SKM-1 treated with dmso at 0.1 percent for 144 hours (cell line): Measurements from ENCODE around the gene PPP1R27.
"Not testable (repeated sequence)": the region's sequence is repeated elsewhere in the genome, so short reads cannot be mapped to it uniquely, and the experiment has no call there.

Source experiments
- DNase-seq: peaks from one replicate; lab custom pipeline; 2025; ENCODE audit not compliant: unreplicated experiment; lab: John Stamatoyannopoulos, UW

The PPP1R27 gene

DNA sequence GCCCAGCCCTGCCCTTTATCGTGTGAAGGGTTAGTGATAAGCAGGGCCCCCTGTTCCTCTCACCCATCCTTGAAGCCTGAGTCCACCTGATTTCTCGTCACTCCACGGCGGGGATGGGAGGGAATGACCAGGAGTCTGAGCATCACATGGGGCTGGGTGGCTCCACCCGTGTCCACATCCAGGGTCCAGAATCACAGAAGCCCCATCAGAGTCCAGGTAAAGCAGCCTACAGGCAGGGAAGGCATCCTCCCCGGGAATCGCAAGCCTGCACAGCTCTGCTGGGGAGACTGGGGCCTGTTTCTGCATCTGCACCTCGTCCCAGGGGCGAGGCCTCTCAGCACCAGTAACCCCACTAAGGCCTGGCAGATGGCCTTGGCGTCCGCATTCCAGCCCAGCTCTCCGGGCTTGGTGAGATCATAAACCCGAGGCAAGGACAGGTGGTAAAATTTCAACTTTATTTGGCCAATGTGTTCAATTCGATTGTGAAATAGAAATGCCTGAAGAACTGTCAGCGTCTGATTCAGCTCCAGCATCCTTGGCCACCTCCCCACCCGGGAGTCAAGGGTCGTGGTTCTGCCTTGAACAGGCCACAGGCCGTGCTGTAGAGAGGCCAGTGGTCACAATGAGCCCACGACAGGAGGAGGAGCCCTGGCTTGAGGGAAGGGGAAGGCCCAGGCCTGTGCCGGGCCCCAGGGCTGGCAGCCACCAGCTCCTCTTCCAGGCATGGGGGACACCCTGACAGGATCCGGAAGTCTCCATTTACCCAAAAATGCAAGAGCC is 8.1 kb upstream of the PPP1R27 start:
- DNase-seq: no peak

DNA sequence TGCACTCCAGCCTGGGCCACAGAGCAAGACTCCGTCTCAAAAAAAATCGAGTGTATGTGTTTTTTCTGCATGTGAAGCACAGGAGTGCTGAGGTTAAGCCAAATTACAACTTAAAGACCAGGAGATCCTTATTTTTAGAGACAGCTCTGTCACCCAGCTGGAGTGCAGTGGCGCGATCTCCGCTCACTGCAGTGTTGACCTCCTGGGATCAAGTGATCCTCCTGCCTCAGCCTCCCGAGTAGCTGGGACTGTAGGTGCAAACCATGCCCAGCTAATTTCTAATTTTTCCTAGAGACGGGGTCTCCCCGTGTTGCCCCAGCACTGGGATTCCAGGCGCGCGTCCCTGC is 7.5 kb upstream of the PPP1R27 start:
- DNase-seq: no peak

DNA sequence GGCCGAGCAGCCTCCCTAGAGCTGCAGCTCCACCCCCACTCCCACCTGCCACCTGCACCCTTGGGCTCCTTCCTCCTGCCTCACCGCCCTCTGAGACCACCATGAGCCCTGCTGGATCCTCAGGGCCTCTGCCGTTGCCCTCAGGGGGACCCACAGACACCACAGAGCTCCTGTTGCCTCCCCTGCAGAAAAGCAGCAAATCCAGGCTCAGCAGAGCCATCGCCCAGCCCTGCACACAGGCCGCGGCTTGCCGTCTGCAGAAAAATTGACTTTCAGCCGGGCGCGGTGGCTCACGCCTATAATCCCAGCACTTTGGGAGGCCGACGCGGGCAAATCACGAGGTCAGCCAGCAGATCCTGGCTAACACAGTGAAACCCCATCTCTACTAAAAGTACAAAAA is 7.0 kb upstream of the PPP1R27 start:
- no peak for DNase-seq

DNA sequence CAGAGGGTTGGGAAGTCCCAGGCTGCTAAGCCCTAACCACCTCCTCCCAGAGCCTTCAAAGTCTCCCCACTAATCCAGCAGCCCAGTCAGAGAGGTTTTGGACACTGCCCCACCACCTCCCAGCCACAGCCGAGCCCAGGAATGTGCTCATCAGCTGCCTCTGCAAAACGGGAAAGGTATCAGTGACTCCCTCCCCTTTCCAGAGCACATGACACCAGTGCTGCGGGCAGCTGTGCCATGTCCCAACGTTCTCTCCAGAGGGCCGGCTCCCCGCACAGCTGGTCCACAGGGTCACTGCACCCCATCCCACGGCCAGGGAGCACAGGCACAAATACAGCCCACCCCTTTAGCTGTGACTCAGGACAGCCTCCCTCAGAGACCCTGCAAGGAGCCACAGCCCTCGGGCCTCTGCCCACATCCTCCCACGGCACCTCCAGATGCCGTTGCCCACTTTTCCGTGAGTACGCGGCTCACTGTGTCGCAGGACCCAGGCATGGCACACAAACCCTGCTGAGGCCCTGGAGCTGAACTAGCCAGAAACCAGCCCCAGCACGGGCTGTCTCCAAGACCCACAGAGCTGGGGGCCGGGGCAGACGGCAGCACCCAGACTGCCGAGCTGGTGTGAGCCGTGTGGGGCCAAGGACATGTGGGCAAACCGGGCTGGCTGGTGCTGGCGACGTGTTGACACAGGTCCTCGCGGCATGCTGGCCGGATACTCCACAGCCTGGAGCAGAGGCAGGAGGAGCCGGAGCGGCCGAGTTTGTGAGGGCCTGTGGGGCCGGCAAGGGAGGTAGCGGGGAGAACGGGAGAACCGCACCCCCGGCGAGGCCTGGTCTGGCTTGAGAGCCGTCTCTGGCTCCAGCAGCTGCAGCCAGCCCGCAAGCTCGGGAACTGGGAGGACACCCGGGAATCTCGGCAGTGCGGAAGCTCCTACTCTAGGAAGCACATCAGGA is 6.3 kb upstream of the PPP1R27 start:
- no peak for DNase-seq

DNA sequence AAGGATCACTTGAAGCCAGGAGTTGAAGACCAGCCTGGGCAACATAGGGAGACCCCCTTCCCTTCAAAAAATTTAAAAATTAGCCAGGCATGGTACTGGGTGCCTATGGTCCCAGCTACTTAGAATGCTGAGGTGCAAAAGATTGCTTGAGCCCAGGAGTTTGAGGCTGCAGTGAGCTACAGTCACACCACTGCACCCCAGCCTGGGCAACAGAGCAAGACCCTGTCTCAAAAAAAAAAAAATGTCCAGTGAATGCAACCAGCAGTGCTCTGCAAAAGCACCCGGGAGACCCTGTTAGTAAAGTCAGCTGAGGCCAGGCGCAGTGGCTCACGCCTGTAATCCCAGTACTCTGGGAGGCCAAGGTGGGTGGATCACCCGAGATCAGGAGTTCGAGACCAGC is 5.2 kb upstream of the PPP1R27 start:
- DNase-seq: not testable (repeated sequence)

DNA sequence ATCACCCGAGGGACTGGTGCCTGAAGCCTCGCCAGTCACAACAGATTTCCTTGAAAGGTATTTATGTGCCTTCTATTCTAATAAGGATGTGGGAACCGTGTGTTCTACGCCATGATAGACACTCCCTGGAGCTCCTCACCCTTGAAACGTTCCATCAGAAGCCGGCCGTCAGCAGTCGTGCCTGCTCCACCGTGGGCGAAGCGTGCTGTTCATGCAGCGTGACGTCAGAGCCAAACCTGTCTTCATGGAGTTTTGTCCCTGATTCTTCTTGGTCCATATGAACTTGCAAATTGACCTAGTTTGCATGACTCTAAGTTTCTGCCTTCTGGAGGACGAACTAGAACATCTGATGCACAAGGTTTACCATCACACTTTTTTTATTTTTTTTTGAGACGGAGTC is 4.5 kb upstream of the PPP1R27 start:
- DNase-seq: no peak

DNA sequence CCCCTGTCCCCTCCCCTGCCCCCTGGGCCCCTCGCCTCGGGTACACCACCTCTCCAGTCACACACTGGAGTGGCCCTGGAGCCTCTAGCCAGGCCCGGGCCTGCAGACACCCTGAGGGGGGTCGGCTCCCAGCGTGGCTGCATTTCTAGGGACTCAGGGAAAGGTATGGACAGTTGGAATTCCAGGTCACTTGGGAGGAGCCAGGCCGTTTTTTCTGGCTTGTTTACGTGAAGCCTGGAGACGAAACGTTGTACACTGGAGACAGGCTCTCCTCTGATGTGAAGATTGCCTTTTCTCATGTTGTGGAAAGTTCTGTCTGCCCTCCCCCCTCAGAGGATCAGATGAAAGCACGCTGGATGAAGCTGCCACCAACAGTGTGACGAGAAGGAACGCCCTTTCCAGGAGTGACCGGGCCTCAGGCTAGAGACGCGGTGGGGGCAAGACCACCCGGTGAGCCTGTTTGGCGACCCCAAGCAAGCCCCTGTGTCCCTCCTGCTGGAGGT is 4.0 kb upstream of the PPP1R27 start:
- DNase-seq: no peak

DNA sequence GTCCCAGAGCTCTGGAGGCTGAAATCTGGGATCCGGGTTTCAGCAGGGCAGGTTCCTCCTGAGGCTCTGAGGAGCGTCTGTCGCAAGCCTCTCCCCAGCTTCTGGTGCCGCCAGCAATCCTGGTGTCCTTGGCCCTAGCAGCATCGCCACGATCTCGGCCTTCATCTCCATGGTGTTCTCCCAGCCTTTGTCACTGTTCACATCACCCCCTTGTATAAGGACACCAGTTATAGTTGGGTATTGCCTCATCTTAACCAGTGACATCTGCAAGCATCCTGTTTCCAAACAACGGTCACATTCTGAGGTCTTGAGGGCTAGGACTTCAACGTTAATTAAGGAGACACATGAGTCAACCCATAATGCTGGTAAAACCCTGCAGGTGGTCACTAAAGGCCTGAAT is 2.8 kb upstream of the PPP1R27 start:
- peak; percentile 98 for DNase-seq

DNA sequence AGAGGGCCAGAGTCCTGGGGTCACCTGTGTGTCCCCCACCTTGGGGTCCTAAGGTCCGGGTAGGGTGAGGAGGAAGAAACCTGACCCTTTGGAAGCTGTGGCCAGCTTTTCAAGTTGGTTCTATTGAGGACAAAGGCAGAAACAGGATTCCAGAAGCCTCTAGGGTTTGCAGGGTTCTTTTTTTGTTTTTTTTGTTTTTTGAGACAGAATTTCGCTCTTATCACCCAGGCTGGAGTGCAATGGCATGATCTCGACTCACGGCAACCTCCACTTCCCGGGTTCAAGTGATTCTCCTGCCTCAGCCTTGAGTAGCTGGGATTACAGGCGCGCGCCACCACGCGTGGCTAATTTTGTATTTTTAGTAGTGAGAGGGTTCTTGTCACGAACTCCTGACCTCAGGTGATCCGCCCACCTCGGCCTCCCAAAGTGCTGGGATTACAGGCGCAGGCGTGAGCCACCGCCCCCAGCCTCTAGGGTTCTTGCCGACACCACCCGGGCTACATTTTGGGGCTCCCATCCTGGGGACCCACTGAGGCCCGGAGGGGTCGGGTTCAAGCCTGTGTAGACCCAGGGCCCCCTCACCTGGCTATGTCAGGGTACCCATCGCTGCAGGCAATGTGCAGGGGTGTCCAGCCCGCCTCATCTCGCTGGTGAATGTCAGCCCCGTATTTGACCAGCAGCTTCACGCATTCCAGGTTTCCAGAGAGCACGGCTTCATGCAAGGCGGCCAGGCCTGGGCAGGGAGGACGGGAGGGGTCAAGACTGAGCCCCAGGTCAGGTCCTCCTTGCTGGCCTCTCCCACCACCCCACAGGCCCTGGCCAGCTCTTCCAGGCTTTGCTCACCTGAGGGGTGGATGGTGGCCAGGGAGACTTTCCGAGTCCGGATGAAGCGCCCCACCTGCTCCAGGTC is 674 bp downstream of the PPP1R27 start:
- no peak for DNase-seq

DNA sequence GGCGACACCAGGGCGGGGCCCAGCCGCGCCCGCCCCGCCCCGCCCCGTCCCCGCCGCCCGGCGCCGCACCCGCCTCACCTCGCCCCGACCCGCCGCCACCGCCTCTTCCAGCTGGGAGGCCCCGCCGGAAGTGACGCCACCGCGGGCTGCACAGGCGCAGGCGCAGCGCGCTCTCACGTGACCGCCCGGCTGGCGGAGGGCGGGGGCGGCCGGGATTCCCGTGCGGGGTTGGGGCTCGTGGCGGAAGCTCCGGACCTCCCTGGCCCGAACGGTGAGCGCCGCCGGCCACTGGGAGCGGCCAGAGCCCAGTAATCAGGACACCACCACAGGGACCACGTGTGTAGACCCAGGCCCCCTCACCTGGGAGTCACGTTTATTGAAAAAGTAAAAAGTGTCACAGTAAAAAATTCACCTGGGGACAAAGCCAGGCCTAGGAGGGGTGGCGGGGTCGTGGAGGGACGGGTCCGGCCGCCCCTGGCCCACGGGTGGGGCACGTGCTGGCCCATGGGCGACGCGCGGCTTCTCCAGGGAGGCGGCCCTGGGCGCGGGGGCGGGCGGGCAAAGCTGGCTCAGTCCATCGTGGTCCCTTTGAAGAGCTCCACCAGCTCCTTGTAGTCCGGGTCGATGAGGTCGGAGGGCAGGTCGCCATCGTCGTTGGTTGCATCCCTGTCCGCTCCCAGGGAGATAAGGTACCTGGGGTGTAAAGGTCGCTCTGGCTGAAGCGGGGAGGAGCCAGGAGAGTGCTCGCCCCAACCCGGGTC is 1.5 kb downstream of the PPP1R27 start, which contains the start of gene MCRIP1:
MCRIP1 (minus strand) TSS at position 132 of the 761 bp plus-strand sequence. CDS start 8,785 bp downstream, outside the sequence.
- DNase-seq: peak; percentile 89

DNA sequence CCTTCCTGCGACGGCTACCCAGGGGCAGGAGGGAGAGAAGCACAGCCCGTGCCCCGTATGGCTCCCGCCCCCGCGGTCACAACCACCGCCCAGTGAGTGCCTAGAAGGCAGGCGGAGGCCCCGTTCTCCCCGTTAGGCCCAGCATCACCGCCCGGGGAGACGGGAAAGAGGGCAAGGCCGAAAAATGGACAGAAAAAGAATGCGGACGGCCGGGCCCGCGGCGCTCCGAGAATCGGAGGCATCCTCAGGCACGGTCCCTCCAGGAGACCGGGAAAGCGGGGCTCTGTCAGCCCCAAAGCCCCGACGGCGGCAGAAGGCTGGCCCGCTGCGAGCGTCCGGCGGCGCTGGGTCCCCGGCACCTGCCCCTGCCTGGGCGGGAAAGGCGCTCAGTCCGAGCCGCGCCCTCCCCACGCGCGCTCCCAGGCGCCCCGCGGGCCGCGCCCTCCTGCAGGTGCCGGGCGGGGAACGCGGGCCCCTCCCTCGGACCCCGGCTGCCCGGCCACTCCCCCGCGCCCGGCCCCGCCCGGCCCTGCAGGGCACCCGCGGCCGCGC is 2.2 kb downstream of the PPP1R27 start:
- no peak for DNase-seq

DNA sequence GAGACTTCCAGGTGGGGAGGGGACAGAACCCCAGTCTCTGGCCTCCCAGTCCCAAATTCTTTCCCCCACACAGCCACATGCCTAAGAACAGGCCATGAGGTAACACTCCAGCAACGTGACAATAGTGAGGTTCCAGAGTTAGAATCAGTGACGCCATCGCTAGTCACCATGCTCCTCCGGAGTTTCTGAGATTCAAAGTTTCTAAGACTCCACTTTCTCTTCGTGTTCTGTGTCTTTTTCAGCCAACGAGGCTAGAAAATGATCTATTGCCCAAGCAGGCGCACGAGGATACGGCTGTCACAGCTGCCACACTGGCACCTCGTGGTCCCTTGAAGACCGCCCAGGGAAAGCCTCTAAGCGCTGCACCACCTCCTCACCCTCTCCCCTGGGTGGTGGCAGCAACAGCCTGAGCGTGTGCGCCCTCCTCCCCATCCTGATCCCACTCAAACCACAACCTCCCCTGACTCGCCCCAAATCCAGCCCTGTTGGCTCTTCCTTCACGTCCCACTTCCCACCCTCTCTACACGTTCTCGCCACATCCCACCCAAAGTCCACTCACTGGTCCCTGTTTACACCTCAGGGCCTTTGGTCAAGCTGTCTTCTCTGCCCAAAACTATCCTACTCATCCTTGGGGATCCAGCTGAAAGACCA is 2.8 kb downstream of the PPP1R27 start:
- peak; percentile 52 for DNase-seq

DNA sequence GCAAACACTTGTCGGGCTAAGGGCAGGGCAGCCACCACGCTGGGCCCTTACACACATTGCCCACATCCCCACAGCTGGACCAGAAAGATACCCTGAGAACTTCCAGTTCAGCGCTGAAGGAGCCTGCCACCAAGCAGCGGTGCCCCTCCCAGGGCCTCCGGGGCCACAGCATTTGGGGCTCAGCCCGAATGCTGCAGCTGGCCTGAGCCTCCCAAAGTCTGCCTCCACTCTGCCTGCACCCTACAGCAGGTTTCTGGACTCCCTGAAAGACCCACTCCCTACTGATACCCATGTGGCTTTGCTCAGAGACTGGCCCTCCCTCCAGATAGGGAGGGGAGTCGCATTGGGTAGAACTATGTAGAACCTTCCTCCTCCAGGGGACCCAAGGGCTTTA is 3.3 kb downstream of the PPP1R27 start:
- no peak for DNase-seq

DNA sequence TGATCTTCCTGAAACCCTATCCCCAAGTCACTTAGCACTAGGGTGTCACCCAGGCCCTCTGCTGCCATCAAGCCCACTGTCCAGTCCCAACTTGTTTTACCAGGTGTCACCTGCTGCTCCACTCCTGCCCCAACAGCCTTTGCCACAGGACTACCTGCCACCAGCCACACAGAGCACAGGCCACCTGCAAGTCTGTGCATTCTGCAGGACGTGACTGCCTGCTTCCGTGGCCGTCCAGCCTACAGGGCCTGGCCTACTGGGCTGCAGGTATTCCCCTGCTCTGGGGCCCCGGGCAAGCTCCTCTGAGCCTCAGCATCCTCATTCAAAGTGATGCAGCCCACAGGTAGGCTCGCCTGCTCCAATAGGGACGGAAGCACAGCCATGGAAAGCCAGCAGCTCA is 5.0 kb downstream of the PPP1R27 start:
- no peak for DNase-seq

DNA sequence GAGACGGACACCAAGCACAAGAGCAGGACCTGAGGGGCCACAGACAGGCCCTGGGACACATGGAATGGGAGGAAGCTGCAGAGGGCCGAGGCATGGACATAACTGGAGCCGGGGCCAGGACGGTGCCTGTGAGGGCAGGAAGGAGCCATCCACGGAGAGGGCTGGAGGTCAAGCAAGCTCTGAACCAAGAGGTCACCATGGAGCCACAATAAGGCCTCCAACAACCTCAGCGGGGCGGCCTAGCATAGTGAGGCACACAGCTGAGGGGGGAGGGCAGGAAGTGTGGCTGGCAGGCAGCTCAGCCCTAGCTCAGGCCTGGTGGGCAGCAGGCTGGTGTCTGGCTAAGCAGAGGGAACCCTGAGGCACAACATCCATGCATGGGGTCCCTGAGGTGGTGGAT is 6.2 kb downstream of the PPP1R27 start:
- no peak for DNase-seq

DNA sequence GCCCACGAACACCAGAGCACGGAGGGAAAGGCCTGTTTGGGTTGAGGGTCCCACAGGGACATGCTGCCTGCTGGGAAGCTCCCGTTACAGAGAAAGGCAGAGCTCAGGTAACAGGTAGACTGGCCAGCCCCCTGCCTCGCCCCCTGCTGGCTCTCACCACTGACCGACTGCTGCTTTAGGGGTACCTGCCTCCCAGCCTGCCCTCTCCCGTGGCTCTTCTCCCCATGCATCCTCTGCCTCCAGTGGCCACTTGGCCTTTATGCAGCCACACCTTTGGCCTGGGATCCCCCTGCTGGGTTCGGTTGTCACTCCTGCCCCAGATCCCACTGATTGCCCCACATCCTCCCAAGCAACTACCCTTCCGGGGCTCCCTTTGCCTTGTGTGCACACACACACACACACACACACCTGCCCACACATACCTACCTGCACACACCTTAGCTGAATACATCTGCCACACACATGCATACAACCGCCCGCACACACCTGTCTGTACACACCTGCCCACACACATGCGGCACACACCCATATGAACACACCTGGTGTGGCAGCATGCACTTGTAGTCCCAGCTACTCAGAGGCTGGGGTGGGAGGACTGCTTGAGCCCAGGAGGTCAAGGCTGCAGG is 8.9 kb downstream of the PPP1R27 start:
- DNase-seq: no peak

DNA sequence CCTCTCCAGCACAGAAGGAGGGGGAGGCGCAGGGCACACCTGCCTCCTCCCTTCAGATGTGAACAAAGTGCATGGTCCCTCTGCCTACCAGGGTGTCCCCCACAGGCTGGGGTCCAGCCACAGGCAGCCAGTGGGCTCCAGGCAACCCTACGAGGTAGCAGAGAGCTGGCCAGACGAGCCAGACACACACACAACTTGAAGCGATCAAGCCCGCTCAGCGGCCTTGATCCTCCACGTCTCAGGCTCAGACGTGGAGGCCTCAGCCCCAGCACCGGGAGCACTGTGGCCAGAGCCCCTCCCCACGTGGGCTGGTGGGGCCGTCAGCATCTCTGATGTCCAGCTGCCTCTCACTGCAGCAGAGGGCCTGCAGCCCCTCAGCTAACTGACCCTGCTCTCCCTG is 10.3 kb downstream of the PPP1R27 start:
- no peak for DNase-seq

DNA sequence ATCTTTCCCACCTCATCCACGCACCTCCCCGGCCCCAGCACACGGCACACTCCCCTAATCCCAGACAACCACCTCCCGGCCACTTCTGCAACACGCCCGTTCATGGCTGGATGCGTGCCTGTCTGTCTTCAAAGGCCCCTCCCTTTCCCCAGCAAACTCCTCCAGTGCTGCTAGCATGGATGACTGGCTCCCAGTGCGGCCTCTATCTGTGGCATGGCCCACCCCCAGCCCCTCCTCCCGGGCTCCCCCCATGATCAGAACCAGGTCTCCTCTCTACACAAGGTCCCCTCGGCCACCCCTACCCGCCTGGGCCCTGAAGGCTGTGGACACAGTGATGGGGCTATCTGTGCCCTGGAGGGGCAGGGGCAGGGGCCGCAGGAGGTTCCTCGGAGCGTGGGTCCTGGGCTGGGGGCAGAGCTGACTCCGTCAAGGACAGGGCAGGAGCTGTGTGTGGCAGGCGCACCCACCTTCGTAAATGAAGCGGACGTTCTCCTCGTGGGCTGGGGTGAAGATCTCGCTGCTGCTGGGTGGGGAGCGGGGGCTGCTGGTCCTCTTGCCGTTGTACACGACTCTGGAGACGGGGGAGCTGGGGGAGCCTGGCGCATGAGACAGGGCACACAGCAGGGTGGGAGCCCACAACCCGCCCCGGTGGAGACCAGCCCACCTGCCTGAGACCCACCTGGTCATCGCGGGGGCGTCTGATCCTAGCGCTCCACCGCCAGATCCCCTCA is 10.9 kb downstream of the PPP1R27 start:
- no peak for DNase-seq
